K562 (cell line): ENCODE data around the gene DOCK1.

Source experiments
- ARID2 ChIP-seq: fragments of 450-650 bp; IDR thresholded peaks from 2 replicates; pipeline ENCODE4 v1.6.1; 2017; ENCODE audit warnings: antibody characterized with exemption, mild to moderate bottlenecking
- BRF1 ChIP-seq: IDR thresholded peaks from 3 replicates; pipeline ENCODE4 v1.6.1; 2011; ENCODE audit warnings: borderline replicate concordance, mild to moderate bottlenecking; ENCODE audit not compliant: insufficient read length; ENCODE audit errors: extremely low read depth
- CEBPB ChIP-seq: fragments of 450-650 bp; IDR thresholded peaks from 2 replicates; pipeline ENCODE4 v1.6.1; 2016; ENCODE audit warnings: missing genetic modification characterization, missing compliant biosample characterization
- HNRNPH1 ChIP-seq: fragments of 200-400 bp; formaldehyde crosslinking; optimal IDR thresholded peaks from 2 replicates; pipeline ENCODE3; 2017; ENCODE audit warnings: low read depth, mild to moderate bottlenecking, low read length, moderate library complexity
- JUND ChIP-seq, 2 experiments: IDR thresholded peaks; 2 replicates in 1 of 2; 3 replicates in 1 of 2; pipeline ENCODE4 v1.6.1; 2011; ENCODE audit warnings: borderline replicate concordance in 2 of 2, low read depth in 2 of 2, low read length in 2 of 2, improper control_type of control experiment in 1 of 2, missing biosample characterization in 1 of 2, missing genetic modification characterization in 1 of 2, missing genetic modification reagents in 1 of 2
- LEF1 ChIP-seq: fragments of 450-650 bp; IDR thresholded peaks from 2 replicates; pipeline ENCODE4 v1.6.1; 2016; ENCODE audit warnings: mild to moderate bottlenecking
- POLR2A ChIP-seq: fragments of 450-650 bp; conservative IDR thresholded peaks from 2 replicates; pipeline ENCODE4 v1.6.1; 2016
- POLR2AphosphoS5 ChIP-seq: IDR thresholded peaks from 2 replicates; pipeline ENCODE4 v1.6.1; 2011; ENCODE audit warnings: mild to moderate bottlenecking, low read depth, low read length, moderate library complexity; ENCODE audit not compliant: control insufficient read depth, insufficient read depth
- PRMT5 ChIP-seq: sonication (generic); formaldehyde crosslinking; IDR thresholded peaks from 2 replicates; pipeline ENCODE4 v1.5.0; 2020; ENCODE audit warnings: missing genetic modification reagents
- TAL1 ChIP-seq: fragments of 450-650 bp; IDR thresholded peaks from 2 replicates; pipeline ENCODE4 v1.6.1; 2016; ENCODE audit warnings: mild to moderate bottlenecking
- TF ChIP-seq, protein P1 (sequence below): sonication (generic); formaldehyde crosslinking; IDR thresholded peaks from 2 replicates; pipeline ENCODE4 v1.9.0; 2022; ENCODE audit warnings: mild to moderate bottlenecking, missing genetic modification reagents
- TF ChIP-seq, protein P2 (sequence below), 2 experiments: fragments of 450-650 bp; IDR thresholded peaks; 2 replicates each; pipeline ENCODE4 v1.6.1; 2018; ENCODE audit warnings: mild to moderate bottlenecking in 2 of 2, low read depth in 1 of 2; ENCODE audit not compliant: partially characterized antibody in 2 of 2

GRCh38 chr10:126931544-126931943 lies 26.3 kb downstream of the DOCK1 start:
- TF ChIP-seq HNRNPH1 (no peak), JUND (IDR thresholded peaks at IDR 0.05; ENCODE audit: borderline replicate concordance, low read depth, low read length) (no peak), JUND (tag; IDR thresholded peaks at IDR 0.05; ENCODE audit: borderline replicate concordance, low read depth, low read length) (no peak), POLR2A (no peak), CEBPB (tag) (no peak), PRMT5 (CRISPR knock-in tag) (no peak), BRF1 (no peak), LEF1 (no peak), POLR2AphosphoS5 (no peak), ARID2 (no peak), TAL1 (no peak)
- TF ChIP-seq, protein P1, sequence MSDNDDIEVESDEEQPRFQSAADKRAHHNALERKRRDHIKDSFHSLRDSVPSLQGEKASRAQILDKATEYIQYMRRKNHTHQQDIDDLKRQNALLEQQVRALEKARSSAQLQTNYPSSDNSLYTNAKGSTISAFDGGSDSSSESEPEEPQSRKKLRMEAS (CRISPR knock-in tag): no peak
- TF ChIP-seq, protein P2, sequence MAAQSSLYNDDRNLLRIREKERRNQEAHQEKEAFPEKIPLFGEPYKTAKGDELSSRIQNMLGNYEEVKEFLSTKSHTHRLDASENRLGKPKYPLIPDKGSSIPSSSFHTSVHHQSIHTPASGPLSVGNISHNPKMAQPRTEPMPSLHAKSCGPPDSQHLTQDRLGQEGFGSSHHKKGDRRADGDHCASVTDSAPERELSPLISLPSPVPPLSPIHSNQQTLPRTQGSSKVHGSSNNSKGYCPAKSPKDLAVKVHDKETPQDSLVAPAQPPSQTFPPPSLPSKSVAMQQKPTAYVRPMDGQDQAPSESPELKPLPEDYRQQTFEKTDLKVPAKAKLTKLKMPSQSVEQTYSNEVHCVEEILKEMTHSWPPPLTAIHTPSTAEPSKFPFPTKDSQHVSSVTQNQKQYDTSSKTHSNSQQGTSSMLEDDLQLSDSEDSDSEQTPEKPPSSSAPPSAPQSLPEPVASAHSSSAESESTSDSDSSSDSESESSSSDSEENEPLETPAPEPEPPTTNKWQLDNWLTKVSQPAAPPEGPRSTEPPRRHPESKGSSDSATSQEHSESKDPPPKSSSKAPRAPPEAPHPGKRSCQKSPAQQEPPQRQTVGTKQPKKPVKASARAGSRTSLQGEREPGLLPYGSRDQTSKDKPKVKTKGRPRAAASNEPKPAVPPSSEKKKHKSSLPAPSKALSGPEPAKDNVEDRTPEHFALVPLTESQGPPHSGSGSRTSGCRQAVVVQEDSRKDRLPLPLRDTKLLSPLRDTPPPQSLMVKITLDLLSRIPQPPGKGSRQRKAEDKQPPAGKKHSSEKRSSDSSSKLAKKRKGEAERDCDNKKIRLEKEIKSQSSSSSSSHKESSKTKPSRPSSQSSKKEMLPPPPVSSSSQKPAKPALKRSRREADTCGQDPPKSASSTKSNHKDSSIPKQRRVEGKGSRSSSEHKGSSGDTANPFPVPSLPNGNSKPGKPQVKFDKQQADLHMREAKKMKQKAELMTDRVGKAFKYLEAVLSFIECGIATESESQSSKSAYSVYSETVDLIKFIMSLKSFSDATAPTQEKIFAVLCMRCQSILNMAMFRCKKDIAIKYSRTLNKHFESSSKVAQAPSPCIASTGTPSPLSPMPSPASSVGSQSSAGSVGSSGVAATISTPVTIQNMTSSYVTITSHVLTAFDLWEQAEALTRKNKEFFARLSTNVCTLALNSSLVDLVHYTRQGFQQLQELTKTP (IDR thresholded peaks at IDR 0.05; ENCODE audit: low read depth in 1 of 2, partially characterized antibody in 2 of 2): no peak
